ENCODE measurements around the gene SYTL3.

Gene SYTL3

DNA sequence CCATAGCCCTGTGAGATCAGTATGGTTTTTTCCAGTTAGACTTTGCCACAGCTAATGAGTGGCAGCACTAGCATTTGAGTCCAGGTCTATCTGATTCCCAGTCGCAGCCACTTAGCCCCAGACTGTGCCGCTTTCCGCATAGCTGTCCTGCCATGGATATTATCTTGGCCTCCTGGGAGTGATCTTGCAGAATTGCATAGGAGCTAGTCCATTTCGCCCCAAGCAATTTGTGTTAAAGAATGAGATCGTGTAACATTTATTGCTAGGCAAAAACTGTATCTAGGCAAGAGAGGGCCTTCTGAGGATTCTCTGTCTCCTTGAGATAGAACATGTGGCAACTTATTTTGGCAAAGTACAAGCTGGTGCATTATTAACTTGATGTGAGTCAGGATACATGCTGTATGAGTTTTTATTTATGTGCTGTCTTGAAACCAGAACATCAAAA is 95.2 kb downstream of the SYTL3 start:
- H3K4me3 ChIP-seq (ENCODE audit: low read length), result no peak overlapping the region
- H3K27me3 ChIP-seq (ENCODE audit: control insufficient read depth, insufficient read depth, low read length), result no peaks in the 10 kb centered on the region
- no peaks in the 10 kb centered on the region for H3K9me3 ChIP-seq (ENCODE audit: control insufficient read depth, low read length)
- H3K36me3 ChIP-seq (ENCODE audit: control insufficient read depth, insufficient read depth, low read length), result no peaks in the 10 kb centered on the region
- H3K9ac ChIP-seq (ENCODE audit: low read length), result no peak overlapping the region
- no peaks in the 10 kb centered on the region for H3K4me1 ChIP-seq (ENCODE audit: control insufficient read depth, insufficient read depth, low read length)

DNA sequence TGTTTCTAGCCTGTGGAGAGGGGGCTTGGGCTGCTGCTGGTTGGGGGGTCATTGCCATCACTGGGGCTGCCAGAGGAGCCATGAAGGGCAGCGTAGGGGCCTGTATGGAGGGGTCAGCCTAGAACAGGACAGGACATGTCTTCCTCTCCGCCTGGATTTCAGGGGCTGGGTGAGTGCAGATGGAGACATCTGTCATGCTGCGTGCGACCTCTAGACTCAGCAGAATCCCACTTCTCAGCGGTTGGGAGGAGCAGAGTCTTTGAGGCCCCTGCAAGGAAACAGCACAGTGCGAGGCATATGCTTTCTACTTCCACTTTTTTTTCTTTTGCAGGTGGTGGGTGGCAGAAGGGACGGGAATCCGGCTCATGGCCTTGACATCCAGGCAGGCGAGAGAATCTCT is 101.4 kb downstream of the SYTL3 start:
- Histone ChIP-seq H3K36me3 (ENCODE audit: control insufficient read depth, insufficient read depth, low read length) (no peaks in the 10 kb centered on the region), H3K9ac (ENCODE audit: low read length) (no peak overlapping the region), H3K27me3 (ENCODE audit: control insufficient read depth, insufficient read depth, low read length) (no peaks in the 10 kb centered on the region), H3K4me3 (ENCODE audit: low read length) (no peak overlapping the region), H3K4me1 (ENCODE audit: control insufficient read depth, insufficient read depth, low read length) (peaks cover 15% of the 10 kb centered on the region), H3K9me3 (ENCODE audit: control insufficient read depth, low read length) (no peaks in the 10 kb centered on the region)

DNA sequence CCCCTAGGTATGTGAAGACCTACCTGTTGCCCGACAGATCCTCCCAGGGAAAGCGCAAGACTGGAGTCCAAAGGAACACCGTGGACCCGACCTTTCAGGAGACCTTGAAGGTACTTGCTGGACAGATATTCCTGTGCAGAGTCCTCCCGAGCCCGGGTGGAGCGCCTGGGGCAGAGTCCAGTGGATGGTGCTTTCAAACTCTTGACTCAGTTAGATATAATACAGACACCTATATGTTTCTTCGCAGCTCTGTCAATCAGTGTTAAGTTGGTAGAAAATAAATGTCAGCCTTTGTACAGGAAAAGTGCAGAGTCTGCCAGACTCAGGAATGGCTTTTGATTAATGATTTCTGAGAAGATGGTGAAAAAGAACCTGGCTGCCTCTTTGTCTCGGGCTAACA is 102.1 kb downstream of the SYTL3 start:
- H3K9ac ChIP-seq (ENCODE audit: low read length), result no peak overlapping the region
- peaks cover 15% of the 10 kb centered on the region for H3K4me1 ChIP-seq (ENCODE audit: control insufficient read depth, insufficient read depth, low read length)
- H3K4me3 ChIP-seq (ENCODE audit: low read length), result no peak overlapping the region

DNA sequence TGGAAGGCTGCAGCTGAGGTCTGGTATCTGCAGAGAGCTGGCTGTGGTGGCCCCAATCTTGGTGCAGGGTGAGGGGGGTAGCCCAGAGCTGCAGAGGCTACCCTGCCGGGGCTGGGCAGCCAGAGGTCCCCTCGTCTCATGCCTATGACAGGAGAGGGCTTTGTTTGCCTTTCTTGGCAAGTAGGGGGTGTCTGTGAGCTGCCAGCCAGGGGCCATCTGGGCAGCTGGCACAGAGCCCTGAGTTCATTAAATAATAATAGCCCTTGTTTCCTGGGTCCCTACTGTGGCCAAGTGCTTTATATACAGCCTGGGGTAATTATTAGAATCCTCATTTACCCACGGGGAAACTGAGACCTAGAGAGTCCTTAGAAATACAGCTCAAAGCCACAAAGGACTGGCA is 102.8 kb downstream of the SYTL3 start:
- Histone ChIP-seq H3K36me3 (ENCODE audit: control insufficient read depth, insufficient read depth, low read length) (no peaks in the 10 kb centered on the region), H3K9ac (ENCODE audit: low read length) (no peak overlapping the region), H3K4me1 (ENCODE audit: control insufficient read depth, insufficient read depth, low read length) (peaks cover 15% of the 10 kb centered on the region), H3K9me3 (ENCODE audit: control insufficient read depth, low read length) (no peaks in the 10 kb centered on the region), H3K27me3 (ENCODE audit: control insufficient read depth, insufficient read depth, low read length) (no peaks in the 10 kb centered on the region), H3K4me3 (ENCODE audit: low read length) (no peak overlapping the region)

More for the DNA sequence above, 102.1 kb downstream of the SYTL3 start:
- H3K36me3 ChIP-seq (ENCODE audit: control insufficient read depth, insufficient read depth, low read length), result no peaks in the 10 kb centered on the region
- no peaks in the 10 kb centered on the region for H3K27me3 ChIP-seq (ENCODE audit: control insufficient read depth, insufficient read depth, low read length)
- H3K9me3 ChIP-seq (ENCODE audit: control insufficient read depth, low read length), result no peaks in the 10 kb centered on the region

DNA sequence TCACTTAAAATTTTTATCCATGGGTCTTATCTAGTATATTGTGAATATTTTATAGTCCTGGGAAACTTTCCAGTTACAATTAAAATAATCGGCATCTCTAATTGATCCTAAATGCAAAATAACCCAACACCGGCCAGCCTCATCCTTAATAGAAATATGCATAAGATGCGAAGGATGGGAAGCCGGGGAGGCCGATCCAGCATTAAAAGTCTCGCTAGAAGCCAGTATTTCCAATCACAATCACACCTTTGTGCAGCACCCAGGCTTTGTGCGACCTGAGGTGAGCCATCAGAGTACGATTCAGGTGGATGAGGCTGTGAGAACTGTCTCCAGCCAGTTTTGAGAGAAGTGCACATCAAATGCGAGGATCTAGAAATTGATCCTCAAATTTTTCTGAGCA is 104.0 kb downstream of the SYTL3 start:
- Histone ChIP-seq H3K9ac (ENCODE audit: low read length) (no peak overlapping the region), H3K4me1 (ENCODE audit: control insufficient read depth, insufficient read depth, low read length) (peaks cover 15% of the 10 kb centered on the region), H3K9me3 (ENCODE audit: control insufficient read depth, low read length) (no peaks in the 10 kb centered on the region), H3K27me3 (ENCODE audit: control insufficient read depth, insufficient read depth, low read length) (no peaks in the 10 kb centered on the region), H3K4me3 (ENCODE audit: low read length) (no peak overlapping the region), H3K36me3 (ENCODE audit: control insufficient read depth, insufficient read depth, low read length) (no peaks in the 10 kb centered on the region)

DNA sequence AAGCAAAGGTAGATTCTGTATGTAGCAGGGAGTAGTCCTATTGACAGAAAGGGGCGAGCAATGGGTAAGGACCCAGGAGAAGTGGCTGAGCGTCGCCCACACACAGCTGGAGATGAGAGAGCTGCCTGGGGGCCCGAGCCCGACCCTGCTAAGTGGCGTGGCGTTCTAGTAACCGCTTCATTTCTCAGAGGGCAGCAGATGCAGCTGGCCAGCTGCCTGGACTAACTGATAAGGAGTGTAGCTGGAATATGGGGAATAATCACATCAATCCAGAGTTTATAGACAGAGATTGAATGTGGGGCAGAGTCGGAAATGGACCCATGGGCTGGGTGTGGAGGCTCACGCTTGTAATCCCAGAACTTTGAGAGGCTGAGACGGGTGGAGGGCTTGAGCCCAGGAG is 104.9 kb downstream of the SYTL3 start:
- H3K36me3 ChIP-seq (ENCODE audit: control insufficient read depth, insufficient read depth, low read length), result no peaks in the 10 kb centered on the region
- no peaks in the 10 kb centered on the region for H3K27me3 ChIP-seq (ENCODE audit: control insufficient read depth, insufficient read depth, low read length)
- H3K4me3 ChIP-seq (ENCODE audit: low read length), result no peak overlapping the region
- H3K9ac ChIP-seq (ENCODE audit: low read length), result no peak overlapping the region
- H3K9me3 ChIP-seq (ENCODE audit: control insufficient read depth, low read length), result no peaks in the 10 kb centered on the region
- H3K4me1 ChIP-seq (ENCODE audit: control insufficient read depth, insufficient read depth, low read length), result peaks cover 15% of the 10 kb centered on the region

DNA sequence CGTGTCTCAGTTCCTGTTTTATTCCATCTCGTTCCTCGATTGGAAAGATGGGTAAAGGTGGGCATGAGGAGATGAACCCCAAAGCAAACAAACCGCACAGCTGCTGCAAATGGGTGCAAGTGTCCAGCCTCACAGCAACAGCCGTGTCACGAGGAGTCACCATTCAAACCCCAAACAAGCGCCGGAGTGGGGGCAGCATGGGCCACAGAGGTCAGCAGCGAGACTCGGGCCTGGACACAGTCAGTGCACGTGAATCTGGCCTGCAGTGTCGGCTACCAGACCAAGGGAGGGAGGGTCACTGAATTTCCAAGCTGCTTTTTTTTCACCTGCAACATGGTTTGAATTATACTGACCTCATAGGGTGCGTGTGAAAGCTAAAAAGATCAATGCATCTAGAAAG is 105.8 kb downstream of the SYTL3 start:
- H3K4me1 ChIP-seq (ENCODE audit: control insufficient read depth, insufficient read depth, low read length), result peaks cover 15% of the 10 kb centered on the region
- no peak overlapping the region for H3K4me3 ChIP-seq (ENCODE audit: low read length)
- H3K9ac ChIP-seq (ENCODE audit: low read length), result no peak overlapping the region
- no peaks in the 10 kb centered on the region for H3K36me3 ChIP-seq (ENCODE audit: control insufficient read depth, insufficient read depth, low read length)
- no peaks in the 10 kb centered on the region for H3K27me3 ChIP-seq (ENCODE audit: control insufficient read depth, insufficient read depth, low read length)
- no peaks in the 10 kb centered on the region for H3K9me3 ChIP-seq (ENCODE audit: control insufficient read depth, low read length)

DNA sequence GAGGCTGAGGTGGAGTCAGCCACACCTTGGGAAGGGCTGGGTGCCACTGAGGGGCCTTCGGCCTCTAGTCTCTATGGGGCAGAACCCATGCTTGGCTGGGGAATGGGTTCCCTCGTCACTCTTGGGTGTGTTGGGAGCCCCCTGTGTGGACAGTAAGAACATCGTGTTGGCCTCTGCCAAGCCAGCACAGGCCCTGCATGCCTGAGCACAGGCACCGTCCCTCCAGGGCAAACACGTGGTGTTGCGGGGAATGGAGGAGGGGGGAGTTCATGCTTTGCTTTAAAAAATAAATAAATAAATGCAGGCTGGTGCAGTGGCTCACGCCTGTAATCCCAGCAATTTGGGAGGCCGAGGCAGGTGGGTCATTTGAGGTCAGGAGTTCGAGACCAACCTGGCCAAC is 106.3 kb downstream of the SYTL3 start:
- no peaks in the 10 kb centered on the region for H3K27me3 ChIP-seq (ENCODE audit: control insufficient read depth, insufficient read depth, low read length)
- no peaks in the 10 kb centered on the region for H3K9me3 ChIP-seq (ENCODE audit: control insufficient read depth, low read length)
- peaks cover 15% of the 10 kb centered on the region for H3K4me1 ChIP-seq (ENCODE audit: control insufficient read depth, insufficient read depth, low read length)
- H3K4me3 ChIP-seq (ENCODE audit: low read length), result no peak overlapping the region
- H3K9ac ChIP-seq (ENCODE audit: low read length), result no peak overlapping the region
- no peaks in the 10 kb centered on the region for H3K36me3 ChIP-seq (ENCODE audit: control insufficient read depth, insufficient read depth, low read length)

DNA sequence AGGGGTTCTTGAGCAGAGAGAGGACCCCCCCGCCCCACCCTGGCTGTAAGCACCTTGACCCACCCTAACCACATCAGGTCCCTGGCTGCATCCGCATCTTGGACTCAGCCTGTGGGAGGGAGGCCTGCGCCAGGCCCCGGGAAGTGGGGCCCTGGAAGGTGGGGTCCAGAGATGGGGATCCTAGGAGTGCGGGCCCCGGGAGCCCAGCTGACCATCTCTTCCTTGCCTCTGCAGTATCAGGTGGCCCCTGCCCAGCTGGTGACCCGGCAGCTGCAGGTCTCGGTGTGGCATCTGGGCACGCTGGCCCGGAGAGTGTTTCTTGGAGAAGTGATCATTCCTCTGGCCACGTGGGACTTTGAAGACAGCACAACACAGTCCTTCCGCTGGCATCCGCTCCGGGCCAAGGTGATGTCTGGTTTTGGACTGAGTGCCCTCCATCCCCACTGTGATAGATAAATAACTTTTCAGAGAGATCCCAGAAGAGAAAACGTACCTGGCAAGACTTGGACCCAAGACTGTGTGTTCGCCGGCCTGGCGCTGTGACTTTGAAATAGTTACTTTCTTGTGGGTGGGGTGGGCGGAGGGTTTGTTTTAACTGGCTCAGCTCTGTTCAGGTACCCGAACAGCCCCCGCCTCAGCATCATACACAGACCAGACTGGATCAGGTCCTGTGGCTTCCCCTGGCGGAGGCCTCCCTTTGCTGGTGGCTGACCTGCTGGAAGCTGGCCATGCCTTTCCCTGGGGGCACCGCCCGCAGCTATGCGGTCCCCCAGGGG is 107.3 kb downstream of the SYTL3 start:
- Histone ChIP-seq H3K4me1 (ENCODE audit: control insufficient read depth, insufficient read depth, low read length) (peaks cover 10% of the 10 kb centered on the region), H3K9ac (ENCODE audit: low read length) (no peak overlapping the region), H3K4me3 (ENCODE audit: low read length) (no peak overlapping the region), H3K9me3 (ENCODE audit: control insufficient read depth, low read length) (no peaks in the 10 kb centered on the region), H3K27me3 (ENCODE audit: control insufficient read depth, insufficient read depth, low read length) (no peaks in the 10 kb centered on the region), H3K36me3 (ENCODE audit: control insufficient read depth, insufficient read depth, low read length) (no peaks in the 10 kb centered on the region)

DNA sequence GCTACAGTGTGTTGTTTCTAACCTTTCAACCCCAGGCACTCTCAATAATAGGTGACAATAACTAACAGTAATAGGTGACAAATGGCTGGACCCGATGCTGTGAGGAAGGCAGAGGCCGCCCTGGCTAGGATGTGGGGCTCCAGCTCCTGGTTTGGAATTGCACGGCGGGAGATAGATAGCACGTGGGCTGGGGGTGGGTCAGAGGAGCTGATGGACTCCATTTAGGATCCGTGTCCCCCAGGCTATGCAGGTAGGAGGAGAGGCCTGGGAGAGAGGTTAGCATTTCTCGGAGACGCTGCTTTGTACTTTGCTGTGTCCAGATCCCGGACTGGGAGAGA is 107.9 kb downstream of the SYTL3 start:
- Histone ChIP-seq H3K27me3 (ENCODE audit: control insufficient read depth, insufficient read depth, low read length) (no peaks in the 10 kb centered on the region), H3K9ac (ENCODE audit: low read length) (no peak overlapping the region), H3K36me3 (ENCODE audit: control insufficient read depth, insufficient read depth, low read length) (no peaks in the 10 kb centered on the region), H3K4me1 (ENCODE audit: control insufficient read depth, insufficient read depth, low read length) (peaks cover 5% of the 10 kb centered on the region), H3K4me3 (ENCODE audit: low read length) (no peak overlapping the region), H3K9me3 (ENCODE audit: control insufficient read depth, low read length) (no peaks in the 10 kb centered on the region)

DNA sequence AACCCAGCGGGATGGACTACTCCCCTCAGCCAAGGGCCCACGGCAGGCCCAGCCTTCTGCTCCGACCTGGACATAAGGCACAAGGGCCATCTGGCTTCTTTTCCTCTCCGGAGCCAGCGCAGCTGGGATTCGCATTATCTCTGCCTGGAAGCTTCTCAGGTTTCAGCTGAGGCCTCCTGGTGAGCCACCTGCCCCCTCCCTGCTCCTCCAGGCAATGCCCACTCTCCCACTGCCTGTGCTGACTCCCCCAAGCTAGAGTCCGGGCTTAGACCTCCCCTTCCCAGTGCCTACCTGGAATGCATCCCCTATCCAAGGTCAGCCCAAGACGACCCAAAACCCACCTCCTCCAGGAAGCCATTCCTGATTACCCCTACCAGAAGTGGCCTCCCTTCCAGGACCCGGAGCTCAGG is 108.6 kb downstream of the SYTL3 start:
- no peak overlapping the region for H3K9ac ChIP-seq (ENCODE audit: low read length)
- H3K4me1 ChIP-seq (ENCODE audit: control insufficient read depth, insufficient read depth, low read length), result peaks cover 8% of the 10 kb centered on the region
- no peak overlapping the region for H3K4me3 ChIP-seq (ENCODE audit: low read length)
- no peaks in the 10 kb centered on the region for H3K36me3 ChIP-seq (ENCODE audit: control insufficient read depth, insufficient read depth, low read length)
- no peaks in the 10 kb centered on the region for H3K27me3 ChIP-seq (ENCODE audit: control insufficient read depth, insufficient read depth, low read length)
- H3K9me3 ChIP-seq (ENCODE audit: control insufficient read depth, low read length), result no peaks in the 10 kb centered on the region

DNA sequence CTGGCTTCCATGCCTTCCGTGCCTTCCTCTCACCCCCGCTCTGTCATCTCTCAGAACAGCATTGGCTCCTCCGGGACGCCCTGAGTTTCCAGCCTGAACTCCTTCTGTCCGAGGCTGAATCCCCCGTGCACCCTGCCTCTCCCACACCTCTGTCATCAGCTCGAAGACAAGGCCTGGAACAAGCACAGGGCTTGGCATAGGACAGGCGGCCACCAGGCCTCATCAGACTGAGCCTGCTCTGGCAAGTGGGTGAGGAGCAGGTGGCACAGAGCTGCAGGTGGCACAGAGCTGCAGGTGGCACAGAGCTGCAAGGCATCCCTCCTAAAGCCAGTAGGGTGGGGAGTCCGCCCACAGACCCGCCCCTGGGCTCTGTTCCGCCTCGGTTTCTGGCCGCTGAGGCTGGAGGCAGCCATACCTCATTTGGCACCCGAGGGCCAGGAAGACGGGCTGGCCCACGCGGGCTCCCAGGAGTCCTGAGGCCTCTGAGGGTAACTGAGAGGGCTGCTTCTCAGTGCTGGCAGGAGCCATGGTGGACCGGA is 109.2 kb downstream of the SYTL3 start:
- Histone ChIP-seq H3K4me3 (ENCODE audit: low read length) (no peak overlapping the region), H3K36me3 (ENCODE audit: control insufficient read depth, insufficient read depth, low read length) (no peaks in the 10 kb centered on the region), H3K9me3 (ENCODE audit: control insufficient read depth, low read length) (no peaks in the 10 kb centered on the region), H3K9ac (ENCODE audit: low read length) (no peak overlapping the region), H3K4me1 (ENCODE audit: control insufficient read depth, insufficient read depth, low read length) (peaks cover 11% of the 10 kb centered on the region), H3K27me3 (ENCODE audit: control insufficient read depth, insufficient read depth, low read length) (no peaks in the 10 kb centered on the region)
